ENCODE measurements around the gene POMC.

POMC gene

GRCh38 chr2:25125189-25125588, 43.2 kb downstream of the POMC start:
- Histone ChIP-seq H3K4me1 (ENCODE audit: low read length) (peaks cover 5% of the 10 kb centered on the region), H3K79me2 (ENCODE audit: low read length) (no peaks in the 10 kb centered on the region), H3K27ac (ENCODE audit: low read length) (no peak overlapping the region), H3K9ac (ENCODE audit: low read length) (no peak overlapping the region), H3K4me3 (ENCODE audit: low read length) (no peak overlapping the region), H3K9me3 (ENCODE audit: insufficient read depth, low read length) (no peaks in the 10 kb centered on the region), H2AFZ (ENCODE audit: low read depth, low read length) (no peak overlapping the region), H4K20me1 (ENCODE audit: insufficient read depth, low read length) (0 out of 2 replicates have a peak, but pooled peaks cover 3% of the 10 kb centered on the region), H3K4me2 (ENCODE audit: low read length) (no peak overlapping the region), H3K27me3 (ENCODE audit: low read depth, low read length) (0 out of 2 replicates have a peak, but pooled peaks cover 4% of the 10 kb centered on the region), H3K36me3 (replicated peaks; ENCODE audit: low read depth, low read length) (no peaks in the 10 kb centered on the region)
- no peak for TF ChIP-seq EZH2phosphoT487 (IDR thresholded peaks at IDR 0.05; ENCODE audit: low read depth)
- TF ChIP-seq CTCF (IDR thresholded peaks at IDR 0.05; ENCODE audit: low read depth, low read length) = no peak

GRCh38 chr2:25123682-25124081, 44.7 kb downstream of the POMC start:
- TF ChIP-seq CTCF (IDR thresholded peaks at IDR 0.05; ENCODE audit: low read depth, low read length) (no peak), EZH2phosphoT487 (IDR thresholded peaks at IDR 0.05; ENCODE audit: low read depth) (no peak)
- Histone ChIP-seq H4K20me1 (ENCODE audit: insufficient read depth, low read length) (0 out of 2 replicates have a peak, but pooled peaks cover 3% of the 10 kb centered on the region), H3K79me2 (ENCODE audit: low read length) (no peaks in the 10 kb centered on the region), H3K9ac (ENCODE audit: low read length) (no peak overlapping the region), H3K27me3 (ENCODE audit: low read depth, low read length) (0 out of 2 replicates have a peak, but pooled peaks cover 4% of the 10 kb centered on the region), H2AFZ (ENCODE audit: low read depth, low read length) (no peak overlapping the region), H3K36me3 (replicated peaks; ENCODE audit: low read depth, low read length) (no peaks in the 10 kb centered on the region), H3K4me1 (ENCODE audit: low read length) (peaks cover 5% of the 10 kb centered on the region), H3K9me3 (ENCODE audit: insufficient read depth, low read length) (no peaks in the 10 kb centered on the region), H3K4me2 (ENCODE audit: low read length) (no peak overlapping the region), H3K4me3 (ENCODE audit: low read length) (no peak overlapping the region), H3K27ac (ENCODE audit: low read length) (no peak overlapping the region)

- H3K9ac ChIP-seq (ENCODE audit: low read length) = no peak overlapping the region
- no peaks in the 10 kb centered on the region for H3K27me3 ChIP-seq (ENCODE audit: low read depth, low read length)
- peaks cover 5% of the 10 kb centered on the region for H3K4me1 ChIP-seq (ENCODE audit: low read length)
- no peak overlapping the region for H3K4me3 ChIP-seq (ENCODE audit: low read length)
- H3K27ac ChIP-seq (ENCODE audit: low read length) = no peak overlapping the region
- no peak for TF ChIP-seq EZH2phosphoT487 (IDR thresholded peaks at IDR 0.05; ENCODE audit: low read depth)
- H3K36me3 ChIP-seq (replicated peaks; ENCODE audit: low read depth, low read length) = no peaks in the 10 kb centered on the region
- H3K4me2 ChIP-seq (ENCODE audit: low read length) = no peak overlapping the region
- H4K20me1 ChIP-seq (ENCODE audit: insufficient read depth, low read length) = no peaks in the 10 kb centered on the region
- H3K79me2 ChIP-seq (ENCODE audit: low read length) = no peaks in the 10 kb centered on the region
- no peaks in the 10 kb centered on the region for H3K9me3 ChIP-seq (ENCODE audit: insufficient read depth, low read length)
- no peak overlapping the region for H2AFZ ChIP-seq (ENCODE audit: low read depth, low read length)
Observed at GRCh38 chr2:25122367-25122766, 46.0 kb downstream of the POMC start.

- Histone ChIP-seq H3K27ac (ENCODE audit: low read length) (no peak overlapping the region), H3K27me3 (ENCODE audit: low read depth, low read length) (no peaks in the 10 kb centered on the region; the same call in 1 of the 2 replicates), H2AFZ (ENCODE audit: low read depth, low read length) (no peak overlapping the region), H3K36me3 (replicated peaks; ENCODE audit: low read depth, low read length) (no peaks in the 10 kb centered on the region), H3K4me1 (ENCODE audit: low read length) (no peaks in the 10 kb centered on the region), H4K20me1 (ENCODE audit: insufficient read depth, low read length) (no peaks in the 10 kb centered on the region), H3K4me3 (ENCODE audit: low read length) (no peak overlapping the region), H3K79me2 (ENCODE audit: low read length) (no peaks in the 10 kb centered on the region), H3K4me2 (ENCODE audit: low read length) (no peak overlapping the region), H3K9me3 (ENCODE audit: insufficient read depth, low read length) (no peaks in the 10 kb centered on the region), H3K9ac (ENCODE audit: low read length) (no peak overlapping the region)
- TF ChIP-seq CTCF (IDR thresholded peaks at IDR 0.05; ENCODE audit: low read depth, low read length) (no peak), EZH2phosphoT487 (IDR thresholded peaks at IDR 0.05; ENCODE audit: low read depth) (no peak)
Observed at GRCh38 chr2:25119263-25119662, 49.1 kb downstream of the POMC start.
